RKO (cell line): ENCODE data around the gene NUDT8.
A peak's percentile ranks its signal among the peaks of the same experiment; 100 is the strongest.

Experiments
- DNase-seq: peaks from one replicate; pipeline ENCODE4 v3.0.0-alpha.2; 2016; ENCODE audit warnings: low spot score

Gene NUDT8, protein sequence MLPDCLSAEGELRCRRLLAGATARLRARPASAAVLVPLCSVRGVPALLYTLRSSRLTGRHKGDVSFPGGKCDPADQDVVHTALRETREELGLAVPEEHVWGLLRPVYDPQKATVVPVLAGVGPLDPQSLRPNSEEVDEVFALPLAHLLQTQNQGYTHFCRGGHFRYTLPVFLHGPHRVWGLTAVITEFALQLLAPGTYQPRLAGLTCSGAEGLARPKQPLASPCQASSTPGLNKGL

DNA sequence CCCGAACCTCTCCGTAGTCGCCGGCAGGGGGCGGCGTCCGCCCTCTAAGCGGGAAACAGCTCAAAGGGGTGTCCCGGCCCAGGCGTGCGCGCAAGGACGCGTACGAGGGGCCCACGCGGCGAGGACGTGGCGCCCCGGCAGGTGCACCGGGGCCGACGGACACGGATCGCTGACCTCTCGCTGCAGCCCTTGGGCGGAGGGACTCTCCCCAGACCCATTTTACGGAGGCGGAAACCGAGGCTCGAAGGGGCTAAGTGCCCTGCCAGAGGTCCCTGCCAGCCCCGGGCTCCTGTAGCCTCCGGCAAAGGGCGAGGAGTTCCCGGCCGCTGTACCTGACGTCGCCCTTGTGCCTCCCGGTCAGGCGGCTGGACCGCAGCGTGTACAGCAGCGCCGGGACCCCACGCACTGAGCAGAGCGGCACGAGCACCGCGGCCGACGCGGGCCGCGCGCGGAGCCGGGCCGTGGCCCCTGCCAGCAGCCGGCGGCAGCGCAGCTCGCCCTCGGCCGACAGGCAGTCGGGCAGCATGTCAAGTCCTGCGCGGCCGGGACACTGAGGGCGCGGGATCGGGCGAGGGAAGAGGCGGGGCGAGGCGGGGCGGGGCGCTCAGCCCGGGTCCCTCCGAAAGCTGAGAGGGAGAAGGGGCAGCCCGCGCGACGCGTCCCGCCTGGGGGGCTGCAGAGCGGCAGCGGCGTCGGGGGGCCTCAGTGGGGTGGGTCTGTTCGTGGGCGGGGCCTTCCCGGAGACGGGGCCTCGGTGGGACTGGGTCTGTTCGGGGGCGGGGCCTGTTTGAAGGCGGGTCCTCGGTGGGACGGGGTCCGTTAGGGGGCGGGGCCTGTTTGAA lies at the start of gene NUDT8:
Gene NUDT8 (minus strand): TSS at position 552 of the 842 bp plus-strand sequence. CDS start 26 bp downstream, at position 526.
- peak; percentile 89 for DNase-seq

DNA sequence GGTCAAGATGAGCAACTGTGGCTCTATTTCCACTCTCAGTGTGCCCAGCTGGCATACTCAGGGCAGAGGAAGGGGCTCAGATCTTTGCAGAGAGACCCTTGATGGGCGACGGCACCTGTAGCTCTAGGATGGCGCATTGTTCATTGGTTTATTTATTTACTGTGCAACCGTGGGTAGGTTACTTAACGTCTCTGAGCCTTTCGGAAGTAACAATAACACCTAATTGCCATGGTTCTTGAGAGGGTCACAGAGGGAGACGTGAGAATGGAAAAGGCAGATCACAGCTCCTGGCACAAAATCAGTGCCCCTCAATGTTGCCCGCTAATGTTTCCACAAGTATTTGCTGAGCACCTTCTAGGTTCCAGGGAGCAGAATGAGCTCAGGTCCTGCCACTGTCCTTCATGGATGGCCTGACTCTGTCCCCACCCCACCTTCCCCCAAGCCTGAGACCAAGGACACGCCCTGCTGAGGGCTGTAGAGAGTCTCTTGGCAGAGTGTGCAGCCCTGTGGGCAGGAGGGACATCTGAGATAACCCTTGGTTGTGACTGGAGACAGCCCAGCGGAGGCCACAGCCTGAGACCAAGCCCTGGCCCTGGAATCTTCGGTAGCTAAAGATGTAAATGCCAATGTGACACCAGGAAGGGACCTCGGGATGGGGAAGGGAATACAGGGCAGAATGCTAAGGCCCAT lies 45.5 kb upstream of the NUDT8 start:
- DNase-seq: no peak

DNA sequence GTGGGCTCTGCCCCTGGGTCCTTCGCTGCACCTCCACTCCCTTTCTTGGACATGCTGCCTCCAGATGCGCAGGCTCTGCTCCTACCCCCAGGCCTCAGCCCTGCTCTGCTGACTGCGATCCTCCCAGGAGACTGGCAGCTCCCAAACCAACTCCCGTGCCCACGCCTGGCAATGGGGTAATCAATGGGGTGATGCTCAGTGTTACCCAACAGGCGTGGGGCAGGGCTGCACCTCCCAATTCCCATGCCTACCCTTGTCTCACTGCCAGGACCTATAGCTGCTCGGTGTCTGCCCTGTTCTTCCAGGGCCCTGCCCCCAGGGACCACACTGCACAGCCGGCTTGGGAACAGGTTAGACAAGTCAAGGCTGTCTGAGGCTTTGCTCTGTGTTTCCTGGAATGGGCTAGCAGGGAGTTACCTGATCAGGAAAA lies 44.7 kb upstream of the NUDT8 start, which contains the start of gene ALDH3B2:
Gene ALDH3B2 (minus strand): TSS at position 182 of the 430 bp plus-strand sequence. CDS start 7,688 bp downstream, outside the sequence.
- DNase-seq: no peak

DNA sequence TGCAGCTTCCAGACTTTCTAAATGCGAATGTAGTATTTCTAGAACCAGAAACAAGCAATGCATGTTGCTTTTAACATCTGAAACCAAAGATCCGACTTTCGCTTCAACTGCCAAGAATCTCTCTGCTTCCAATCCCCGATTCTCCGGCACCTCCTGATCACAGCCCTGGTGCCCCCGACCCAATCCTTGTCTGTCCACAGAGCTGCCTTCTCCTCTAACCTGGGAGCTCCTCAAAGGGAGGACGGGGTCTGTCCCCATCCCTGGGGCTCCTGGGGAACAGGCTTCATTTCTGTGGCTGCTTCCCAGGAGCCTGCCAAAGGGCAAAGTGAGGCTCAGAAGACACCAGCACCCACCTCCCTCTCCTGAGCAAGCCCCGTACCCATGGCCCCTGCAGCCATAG lies 44.2 kb upstream of the NUDT8 start:
- no peak for DNase-seq

DNA sequence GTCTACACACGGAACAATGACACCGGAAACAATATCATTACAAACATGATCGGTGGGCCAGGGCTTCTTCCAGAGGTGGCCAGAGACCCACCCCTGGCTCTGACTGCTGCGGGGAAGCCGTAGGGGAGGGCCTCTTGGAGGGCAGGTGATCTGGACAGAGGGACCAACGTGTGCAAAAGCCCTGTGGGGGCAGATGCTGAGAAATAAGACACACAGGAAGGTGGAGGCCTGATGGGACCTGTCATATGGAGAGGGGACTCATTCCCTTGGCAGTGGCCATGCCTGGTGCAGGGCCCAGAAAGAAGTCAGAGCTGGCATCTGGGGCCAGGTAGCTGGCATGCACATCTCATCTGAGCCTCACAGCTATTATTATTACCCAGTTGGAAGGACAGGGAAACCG lies 43.6 kb upstream of the NUDT8 start:
- no peak for DNase-seq

DNA sequence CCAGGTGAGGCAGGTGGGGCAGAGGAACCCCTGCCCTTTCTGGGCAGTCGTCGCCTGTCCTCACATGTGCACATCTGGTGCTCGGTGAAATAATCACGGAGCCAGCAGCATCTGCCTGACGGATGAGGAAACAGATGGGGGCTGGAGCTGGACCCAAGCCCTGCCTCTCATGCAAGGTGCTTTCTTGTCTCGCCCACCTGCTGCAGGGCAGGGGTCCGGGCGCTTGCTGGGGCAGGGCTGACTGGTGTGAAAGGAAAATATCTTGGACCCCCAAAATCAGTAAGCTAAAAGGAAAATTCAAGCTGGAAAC lies 41.4 kb upstream of the NUDT8 start:
- no peak for DNase-seq

DNA sequence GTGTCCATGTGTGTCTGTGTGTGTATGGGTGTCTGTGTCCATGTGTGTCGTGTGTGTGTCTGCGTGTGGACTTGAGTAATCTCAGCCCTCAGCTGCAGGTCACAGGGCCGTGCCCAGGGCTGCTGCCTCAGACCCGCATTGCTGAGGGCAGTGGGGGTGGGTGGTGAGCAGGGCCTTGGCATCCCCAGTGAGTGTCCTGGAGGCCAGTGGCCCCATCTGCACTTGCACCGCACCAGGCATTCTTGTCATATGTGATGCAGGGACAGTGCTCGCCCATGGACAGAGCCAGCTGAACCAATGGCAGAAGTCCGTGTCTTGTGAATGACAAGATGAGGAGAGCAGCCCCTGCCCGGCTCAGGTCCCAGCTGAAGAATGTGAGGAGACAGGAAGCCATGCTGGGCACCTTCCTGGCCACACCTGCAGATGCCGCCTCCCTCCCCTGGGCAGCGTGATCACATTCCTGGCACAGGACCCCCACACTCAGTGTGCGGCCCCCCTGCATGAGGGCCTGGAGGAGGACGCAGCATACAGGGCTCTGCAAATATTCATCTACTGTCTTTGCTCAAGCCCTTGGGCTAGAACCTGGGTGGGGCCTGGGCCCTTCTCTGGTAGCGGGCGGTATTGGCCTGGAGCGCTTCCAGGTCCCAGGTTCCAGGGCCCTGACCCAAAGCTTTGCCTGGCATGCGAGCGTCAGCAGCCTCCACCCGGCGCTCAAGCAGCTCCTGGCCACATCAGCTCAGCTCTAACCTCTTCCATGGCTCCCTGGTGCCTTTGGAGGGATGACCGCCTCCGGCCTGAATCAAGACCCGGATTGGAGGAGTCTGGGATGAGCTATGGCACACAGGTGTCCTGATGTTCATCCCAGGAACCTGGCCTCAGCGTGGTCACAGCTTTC lies 40.8 kb upstream of the NUDT8 start:
- DNase-seq: no peak

DNA sequence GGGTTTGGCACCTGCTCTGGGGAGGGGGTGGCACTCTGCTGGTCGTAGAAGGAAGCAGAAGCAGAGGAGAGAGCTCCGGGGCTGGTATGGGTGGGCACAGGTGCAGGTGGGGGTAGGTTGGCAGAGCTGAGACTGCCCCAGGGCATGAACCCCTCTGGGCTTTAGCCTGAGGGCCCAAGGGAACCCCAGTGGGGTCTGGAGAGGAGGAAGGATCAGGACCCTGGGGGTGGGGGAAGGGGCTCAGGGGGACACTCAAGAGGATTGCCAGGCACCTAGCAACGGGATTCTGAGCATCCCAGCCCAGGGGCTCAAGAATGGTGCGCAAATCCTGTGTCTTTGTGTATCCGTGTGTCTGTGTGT lies 38.4 kb upstream of the NUDT8 start:
- no peak for DNase-seq

DNA sequence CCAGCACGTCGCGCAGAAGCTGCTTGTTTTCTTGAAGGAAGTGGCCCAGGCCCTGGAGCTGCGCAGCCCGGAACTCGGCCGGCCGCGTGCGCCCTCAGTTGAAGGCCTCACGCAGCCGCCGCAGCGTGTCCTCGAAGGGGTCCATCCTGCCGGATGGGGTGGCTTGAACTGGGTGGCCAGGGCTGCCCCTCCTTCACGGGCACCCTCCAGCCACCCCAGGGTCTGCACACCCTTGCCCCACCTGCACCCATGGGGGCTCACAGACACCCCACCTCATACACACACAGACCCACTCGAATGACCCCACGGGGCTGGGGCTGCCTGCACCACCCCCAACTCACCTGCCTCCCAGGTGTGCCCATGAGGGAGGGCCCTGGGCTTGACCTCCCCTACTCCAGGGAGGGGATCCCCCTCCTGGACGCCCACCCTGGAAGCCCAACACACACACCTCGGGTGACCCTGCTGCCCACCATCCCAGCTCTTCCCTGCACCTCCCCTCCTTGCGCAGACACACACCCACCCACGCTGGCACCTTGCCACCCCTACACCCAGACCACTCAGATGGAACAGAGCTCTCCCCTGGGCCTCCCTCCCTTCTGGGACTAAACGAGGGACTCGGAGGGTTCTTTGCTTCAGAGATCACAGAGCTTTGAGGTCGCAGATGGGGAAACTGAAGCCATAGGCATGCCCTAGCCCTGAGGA lies 37.9 kb upstream of the NUDT8 start:
- no peak for DNase-seq

DNA sequence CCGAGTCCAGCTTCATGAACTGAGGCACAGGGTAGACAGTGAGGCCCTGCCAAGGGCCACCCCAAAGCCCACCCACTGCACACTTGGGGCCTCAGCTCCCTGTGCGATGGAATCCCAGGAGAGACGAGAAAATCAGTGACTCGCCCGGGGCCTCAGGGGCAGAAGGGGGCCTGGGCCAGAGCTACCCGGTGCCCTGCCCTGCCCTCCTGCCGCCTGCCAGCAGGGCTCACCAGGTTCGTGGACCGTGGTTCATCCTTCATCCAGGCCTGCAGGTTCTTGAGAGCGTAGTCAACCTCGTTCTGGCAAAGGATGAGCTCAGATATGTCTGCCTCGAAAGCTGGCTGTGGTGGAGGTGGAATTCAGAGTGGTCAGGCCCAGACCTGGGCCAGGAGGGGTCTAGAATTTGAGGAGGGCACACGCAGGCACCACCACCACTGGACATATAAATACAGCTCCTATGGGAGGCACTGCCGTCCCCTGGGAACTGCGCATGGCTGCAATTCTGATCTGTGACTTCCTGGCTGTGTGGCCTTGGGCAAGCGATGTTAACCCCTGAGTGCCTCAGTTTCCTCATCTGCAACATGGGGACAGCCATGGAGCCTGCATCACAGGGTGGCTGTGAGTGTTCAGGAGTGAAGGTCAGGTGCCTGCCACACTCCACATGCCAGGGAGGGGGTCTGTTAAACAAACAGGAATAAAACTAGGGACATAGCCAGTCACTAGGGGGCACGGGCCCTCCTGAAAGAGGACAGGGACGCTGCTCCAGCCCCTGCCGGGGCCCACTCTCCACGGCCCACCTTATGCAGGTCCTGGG lies 37.1 kb upstream of the NUDT8 start:
- DNase-seq: no peak

DNA sequence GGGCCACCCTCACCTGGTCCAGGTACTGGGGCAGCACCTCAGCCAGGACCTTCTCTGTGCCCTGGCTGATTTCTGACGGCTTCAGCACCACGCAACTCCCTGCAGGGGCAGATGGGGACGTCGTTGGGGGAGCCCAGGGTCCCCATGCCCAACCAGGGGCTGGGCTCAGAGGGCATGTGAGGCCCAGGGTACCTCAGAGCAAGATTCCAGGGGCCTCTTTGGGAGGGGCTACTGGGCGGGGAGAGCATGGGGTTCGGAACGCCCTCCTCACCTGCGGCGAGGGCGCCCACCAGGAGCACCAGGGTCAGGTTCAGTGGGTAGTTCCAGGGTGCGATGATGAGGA lies 36.5 kb upstream of the NUDT8 start:
- DNase-seq: no peak

DNA sequence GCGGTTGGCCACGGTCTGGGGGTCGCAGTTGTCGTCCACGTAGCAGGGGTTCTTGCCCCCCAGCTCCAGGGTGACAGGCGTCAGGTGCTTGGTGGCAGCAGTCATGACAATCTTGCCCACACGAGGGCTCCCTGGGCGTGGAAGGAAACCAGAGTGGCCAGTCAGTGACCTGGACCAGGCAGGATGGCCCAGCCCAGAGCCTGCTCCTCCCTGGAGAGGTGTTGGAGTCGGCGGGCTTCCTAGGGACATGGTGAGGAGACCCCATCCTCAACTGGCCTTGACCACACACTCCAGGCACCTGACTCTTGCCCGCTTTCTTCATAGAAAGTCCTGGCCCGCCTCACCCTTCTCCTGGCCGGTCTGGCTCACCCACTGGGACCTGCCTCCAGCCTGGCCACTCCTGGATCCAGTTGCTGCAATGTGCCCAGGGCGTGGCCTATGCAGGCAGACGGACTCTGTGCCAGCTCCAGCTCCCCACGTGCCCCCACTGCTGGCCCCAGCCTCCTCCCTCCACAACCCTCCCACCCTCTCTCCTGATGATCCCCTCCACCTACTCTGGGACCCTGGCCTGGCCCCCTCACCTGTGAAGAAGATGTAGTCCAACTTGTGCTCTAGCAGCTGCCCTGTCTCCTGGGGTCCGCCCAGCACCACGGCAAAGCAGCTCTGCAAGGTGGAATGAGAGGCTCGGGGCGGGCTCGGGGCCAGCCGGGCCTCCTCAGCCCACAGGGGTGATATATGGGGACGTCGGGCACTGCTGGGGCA lies 36.0 kb upstream of the NUDT8 start:
- no peak for DNase-seq

DNA sequence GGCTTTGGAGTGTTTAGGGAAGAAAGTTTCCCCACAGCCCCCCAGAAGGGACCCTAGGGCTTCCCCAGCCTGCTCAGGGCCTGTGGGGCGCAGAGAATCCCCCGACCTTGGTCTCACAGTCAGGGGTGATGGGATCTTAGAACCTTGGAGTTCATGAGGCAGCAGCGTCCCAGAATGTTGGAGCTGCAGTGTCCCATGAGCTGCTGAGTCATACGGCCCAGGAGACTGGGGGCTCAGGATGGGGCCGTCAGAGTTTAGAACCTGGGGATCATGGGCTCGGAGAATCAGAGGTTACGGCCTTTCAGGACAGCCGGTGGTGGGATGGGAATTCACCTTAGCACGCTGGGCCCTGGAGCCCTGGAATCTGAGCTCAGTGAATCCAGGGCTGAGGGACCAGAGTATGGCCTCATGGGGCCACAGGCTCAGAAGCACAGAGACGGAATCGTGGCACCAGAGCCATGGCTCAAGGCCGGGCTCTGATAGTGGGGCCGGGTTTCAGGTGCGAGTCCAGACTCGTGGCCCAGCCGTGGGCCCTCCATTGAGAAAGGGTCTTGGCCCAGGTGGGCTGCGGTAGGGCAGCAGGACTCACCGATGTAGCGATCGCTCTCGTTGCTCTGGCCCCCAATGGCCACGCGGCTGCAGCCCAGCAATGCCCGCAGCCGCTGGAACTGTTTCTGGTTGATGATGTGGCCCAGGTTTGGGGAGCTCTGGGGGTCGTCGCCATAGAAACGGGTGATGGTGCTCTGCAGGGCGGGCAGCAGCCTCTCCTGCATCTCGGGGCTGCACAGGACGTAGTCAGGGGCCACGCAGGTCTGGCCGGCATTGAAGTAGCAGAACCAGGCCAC lies 35.2 kb upstream of the NUDT8 start:
- no peak for DNase-seq

DNA sequence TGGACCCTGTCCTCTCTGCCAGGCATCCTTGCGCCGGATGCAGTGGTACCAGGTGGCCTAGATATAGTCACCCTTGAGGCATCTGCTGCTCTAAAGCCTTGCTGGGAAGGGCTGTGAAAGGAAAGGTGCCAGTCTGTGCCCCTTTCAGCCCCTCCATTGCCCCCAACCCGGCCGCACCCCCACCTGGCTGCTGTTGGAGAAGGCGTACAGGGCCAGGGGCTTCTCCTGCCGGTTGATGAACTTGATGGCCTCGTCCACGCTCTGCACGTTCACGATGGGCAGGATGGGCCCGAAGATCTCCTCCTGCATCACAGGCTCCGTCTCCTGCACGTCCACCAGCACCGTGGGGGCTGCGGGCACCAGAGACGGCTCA lies 34.5 kb upstream of the NUDT8 start:
- DNase-seq: no peak

DNA sequence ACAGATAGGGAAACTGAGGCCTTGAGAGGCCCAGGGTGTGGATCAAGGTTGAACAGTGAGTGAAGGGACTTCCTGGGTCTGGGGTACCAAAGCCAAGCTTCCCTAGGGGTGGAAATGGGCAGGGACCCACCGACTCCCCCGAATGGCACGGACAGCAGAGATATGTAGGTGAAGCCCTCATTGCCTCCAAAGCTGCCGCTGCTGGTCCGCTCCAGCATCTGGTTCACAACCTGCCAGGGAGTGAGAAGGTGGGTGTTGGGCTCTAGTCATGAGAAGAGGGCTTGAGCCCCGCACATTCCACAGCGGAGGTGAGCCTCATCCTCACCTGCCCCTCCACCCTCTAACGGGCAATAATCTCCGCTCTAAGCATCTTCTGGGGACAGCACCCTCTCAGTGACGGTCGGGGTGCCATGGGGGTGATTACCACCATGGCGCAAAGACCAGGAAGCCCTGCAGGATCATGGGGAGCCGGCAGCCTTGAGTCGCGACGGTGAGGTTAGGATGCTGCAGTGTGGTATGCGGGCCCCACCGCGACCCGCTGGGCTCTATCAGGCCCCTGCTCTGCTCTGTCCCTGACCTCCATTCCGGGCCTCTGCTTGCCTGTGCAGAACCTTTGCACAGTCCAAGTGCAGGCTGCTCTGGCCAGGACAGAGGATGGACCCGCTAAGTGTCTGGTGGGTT lies 33.9 kb upstream of the NUDT8 start:
- DNase-seq: no peak

DNA sequence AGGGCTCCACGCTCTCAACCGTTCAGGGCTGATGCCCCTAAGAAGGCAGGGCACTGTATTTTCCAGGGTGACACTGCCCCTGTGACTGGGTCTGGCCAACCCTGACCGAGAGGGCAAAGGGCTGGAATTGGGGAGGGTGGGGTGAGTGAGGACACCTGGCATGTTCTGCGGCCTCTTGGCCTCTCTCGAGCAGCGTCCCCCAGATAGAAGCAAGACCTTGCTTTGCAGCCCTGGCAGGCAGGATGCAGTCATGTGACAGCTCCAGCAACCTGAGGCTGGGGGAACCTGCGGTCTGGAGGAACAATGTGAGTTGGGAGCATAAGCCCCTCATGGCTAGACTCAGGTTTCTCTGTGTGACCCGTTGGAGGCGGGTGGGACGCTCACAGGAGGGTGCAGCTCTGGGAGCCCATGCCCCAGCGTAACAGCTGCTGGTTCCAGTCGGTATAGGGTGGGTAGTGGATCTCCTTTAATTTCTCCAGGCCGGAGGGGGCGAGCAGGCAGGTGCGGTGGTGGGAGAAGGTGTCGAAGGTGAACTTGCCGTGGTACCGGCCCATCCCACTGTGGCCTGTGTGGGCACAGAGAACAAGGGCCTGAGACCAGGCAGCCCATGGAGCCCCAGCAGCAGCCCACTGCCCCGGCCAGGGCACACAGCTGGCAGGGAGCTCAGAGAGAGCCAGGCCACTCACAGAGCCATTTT lies 33.2 kb upstream of the NUDT8 start:
- no peak for DNase-seq

DNA sequence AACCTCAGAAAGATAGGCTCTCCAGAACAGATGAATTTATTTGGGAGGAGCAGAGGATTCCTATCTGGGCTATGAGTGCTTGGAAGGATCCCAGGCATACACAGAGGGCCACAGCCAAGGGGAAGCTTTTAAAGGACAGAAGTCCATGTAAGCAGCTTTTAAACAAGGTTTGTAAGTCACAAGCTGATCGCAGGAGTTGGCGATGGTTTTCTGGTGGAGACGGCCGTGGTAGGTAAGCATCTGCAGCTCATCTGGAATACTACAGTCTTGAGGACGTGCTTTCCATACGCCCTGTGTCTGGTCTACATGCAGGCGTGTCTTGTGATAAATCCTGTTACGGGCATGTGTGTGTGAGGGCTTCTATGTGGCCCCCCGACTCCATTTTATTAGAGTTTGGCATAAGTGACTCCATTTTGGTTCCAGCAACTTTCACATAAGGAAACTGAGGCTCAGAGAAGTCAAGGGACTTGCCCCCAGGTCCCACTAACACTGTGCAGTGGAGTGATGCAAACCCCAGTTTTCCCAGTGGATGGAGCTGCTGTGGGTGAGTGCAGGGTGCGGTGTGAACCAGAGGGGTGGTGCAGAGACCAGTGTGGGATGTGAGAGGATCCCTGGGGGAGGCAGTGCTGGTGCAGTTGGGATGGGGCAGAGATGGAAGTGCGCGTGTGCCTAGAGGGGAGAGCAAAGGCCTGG lies 32.6 kb upstream of the NUDT8 start:
- no peak for DNase-seq
